HepG2 (cell line): ENCODE measurements around the gene CCDC87. TPM values are rescaled to one million over a fixed set of nuclear protein-coding genes. Genes with fewer than 3 reads are reported as not detected.

Experiments used
- ARID3A ChIP-seq: IDR thresholded peaks from 2 replicates; pipeline ENCODE4 v1.6.1; 2012; ENCODE audit warnings: low read depth, low read length, improper control_type of control experiment
- CBFB ChIP-seq: sonication (generic); formaldehyde crosslinking; IDR thresholded peaks from 2 replicates; pipeline ENCODE4 v1.4.0; 2020; ENCODE audit warnings: missing genetic modification reagents
- CCDC6 ChIP-seq: sonication (generic); formaldehyde crosslinking; IDR thresholded peaks from 2 replicates; pipeline ENCODE4 v1.8.1; 2022; ENCODE audit warnings: mild to moderate bottlenecking, missing genetic modification reagents, moderate library complexity
- HDAC6 ChIP-seq: fragments of 200-600 bp; sonication (generic); IDR thresholded peaks from 2 replicates; pipeline ENCODE4 v1.7.0; 2017; ENCODE audit warnings: mild to moderate bottlenecking, antibody characterized with exemption, low read length, low read depth
- KIAA2018 ChIP-seq: sonication (generic); formaldehyde crosslinking; IDR thresholded peaks from 2 replicates; pipeline ENCODE4 v1.5.0; 2020; ENCODE audit warnings: mild to moderate bottlenecking, missing genetic modification reagents, borderline replicate concordance
- PITX1 ChIP-seq: sonication (generic); formaldehyde crosslinking; IDR thresholded peaks from 2 replicates; pipeline ENCODE4 v1.5.1; 2020; ENCODE audit warnings: mild to moderate bottlenecking, missing genetic modification reagents
- RFXANK ChIP-seq: IDR thresholded peaks from 2 replicates; pipeline ENCODE4 v1.6.1; 2016
- SOX6 ChIP-seq, 2 experiments: fragments of 450-650 bp in 1 of 2; sonication (generic) in 1 of 2; formaldehyde crosslinking in 1 of 2; IDR thresholded peaks; 2 replicates each; pipeline versions ENCODE4 v1.4.0 to v1.6.1; 2017 to 2020; ENCODE audit warnings: antibody characterized with exemption in 1 of 2, mild to moderate bottlenecking in 1 of 2, missing genetic modification reagents in 1 of 2
- TEAD2 ChIP-seq: sonication (generic); formaldehyde crosslinking; IDR thresholded peaks from 2 replicates; pipeline ENCODE4 v1.9.0; 2021; ENCODE audit warnings: missing genetic modification reagents
- TFAP4 ChIP-seq: sonication (generic); IDR thresholded peaks from 2 replicates; pipeline ENCODE4 v1.6.1; 2016; ENCODE audit warnings: low read depth, borderline replicate concordance
- THAP8 ChIP-seq: sonication (generic); formaldehyde crosslinking; IDR thresholded peaks from 2 replicates; pipeline ENCODE4 v1.5.1; 2020; ENCODE audit warnings: missing genetic modification reagents, mild to moderate bottlenecking, borderline replicate concordance
- ZC3H13 ChIP-seq: sonication (generic); formaldehyde crosslinking; IDR thresholded peaks from 2 replicates; pipeline ENCODE4 v1.8.1; 2023; ENCODE audit warnings: mild to moderate bottlenecking, missing genetic modification reagents, moderate library complexity
- ZEB1 ChIP-seq: IDR thresholded peaks from 2 replicates; pipeline ENCODE4 v1.6.1; 2012; ENCODE audit warnings: mild to moderate bottlenecking, low read depth, inconsistent platforms; ENCODE audit not compliant: insufficient replicate concordance
- ZFP82 ChIP-seq: sonication (generic); formaldehyde crosslinking; IDR thresholded peaks from 2 replicates; pipeline ENCODE4 v1.5.1; 2020; ENCODE audit warnings: mild to moderate bottlenecking, missing genetic modification reagents, borderline replicate concordance
- ZNF569 ChIP-seq: sonication (generic); formaldehyde crosslinking; IDR thresholded peaks from 2 replicates; pipeline ENCODE4 v1.5.0; 2020; ENCODE audit warnings: mild to moderate bottlenecking, missing genetic modification reagents, moderate library complexity, borderline replicate concordance
- ZNF678 ChIP-seq: sonication (generic); formaldehyde crosslinking; IDR thresholded peaks from 2 replicates; pipeline ENCODE4 v1.4.0; 2020; ENCODE audit warnings: mild to moderate bottlenecking, missing genetic modification reagents
- ZNF768 ChIP-seq: sonication (generic); formaldehyde crosslinking; IDR thresholded peaks from 2 replicates; pipeline ENCODE4 v1.4.0; 2020; ENCODE audit warnings: missing genetic modification reagents
- polyA plus RNA-seq, 8 experiments: library from polyadenylated mRNA; depleted of rRNA in 3 of 8; stranded (reverse) in 7 of 8; unstranded in 1 of 8; fragments of >200 nt; fragmentation: Illumina TruSeq in 4 of 8; extraction: Trizol in 4 of 8; gene quantifications; 2 replicates each; pipeline versions ENCODE4 v1.2.1 to v1.2.3, GENCODE V29; 2011 to 2016; ENCODE audit warnings: low read depth in 4 of 8, missing spikeins in 1 of 8, mixed read lengths in 1 of 8; ENCODE audit not compliant: insufficient read depth in 1 of 8
- total RNA-seq, 5 experiments: library from RNA; depleted of rRNA; stranded (reverse); fragments of >200 nt; fragmentation: Illumina TruSeq; extraction: Trizol; gene quantifications; 2 replicates each; pipeline ENCODE4 v1.2.3, GENCODE V29; 2016; ENCODE audit warnings: low read depth in 1 of 5

CCDC87 gene
- total and polyA plus RNA-seq, 2 of the 13 experiments (the other 11 are each of a cell fraction or from before 2014, with no cell fraction given), result 0.05 to 0.42 TPM

- TF ChIP-seq KIAA2018 (CRISPR knock-in tag) (0 out of 2 replicates have a peak, but pooled peaks have one; percentile 81), TFAP4 (peak; percentile 85; the same call in 1 of the 2 replicates), THAP8 (0 out of 2 replicates have a peak, but pooled peaks have one; percentile 40), ZC3H13 (peak; percentile 72), ARID3A (no peak; the same call in 1 of the 2 replicates), RFXANK (peak; percentile 24; the same call in 1 of the 2 replicates), ZNF768 (CRISPR knock-in tag) (peak; percentile 69), ZNF678 (no peak), PITX1 (CRISPR knock-in tag) (peak; percentile 75), SOX6 (IDR thresholded peaks at IDR 0.05) (no peak), SOX6 (CRISPR knock-in tag; IDR thresholded peaks at IDR 0.05) (peak; percentile 53; the same call in 1 of the 2 replicates), ZFP82 (CRISPR knock-in tag) (no peak; the same call in 1 of the 2 replicates), HDAC6 (no peak), CBFB (CRISPR knock-in tag) (peak; percentile 57; the same call in 1 of the 2 replicates), ZNF569 (CRISPR knock-in tag) (peak; percentile 75; the same call in 1 of the 2 replicates), TEAD2 (CRISPR knock-in tag) (no peak), ZEB1 (no peak), CCDC6 (no peak; the same call in 1 of the 2 replicates)
Observed at GRCh38 chr11:66592457-66593302, at the start of gene CCDC87, which contains the start of gene CCS (continued).
